Natural killer cell treated with Interleukin-12 subunit alpha and Interleukin-12 subunit beta and Interleukin-15 and Interleukin-18, amount 100 ng/mL, for 72 hours (primary cell): ENCODE data around the gene CLBA1. TPM values are rescaled to one million over a fixed set of nuclear protein-coding genes. Genes with fewer than 3 reads are reported as not detected.
"Not testable (repeated sequence)": the region's sequence is repeated elsewhere in the genome, so short reads cannot be mapped to it uniquely, and the experiment has no call there.

Source experiments
- ATAC-seq, 2 donors: fragments of 150-1000 bp; cut with Tn5 transposase in 1 of 2; sonication (Bioruptor Pico), chemical (Tn5 transposase) in 1 of 2; 2 replicates each; pipeline ENCODE4 v1.10.0; 2021
- DNase-seq: peaks from one replicate; pipeline ENCODE4 v3.0.0; 2022; ENCODE audit warnings: low spot score
- H3K27ac Mint-ChIP-seq, 2 donors: 1 replicate in 1 of 2; 2 replicates in 1 of 2; pipeline ENCODE4 v1.8.0; 2022; ENCODE audit warnings: mixed read lengths in 2 of 2, mild to moderate bottlenecking in 1 of 2, moderate library complexity in 1 of 2
- H3K27me3 Mint-ChIP-seq, 2 donors: 1 replicate in 1 of 2; 2 replicates in 1 of 2; pipeline ENCODE4 v1.8.0; 2022; ENCODE audit warnings: mixed read lengths in 2 of 2
- H3K36me3 Mint-ChIP-seq: one replicate; pipeline ENCODE4 v1.8.0; 2022; ENCODE audit warnings: mixed read lengths
- H3K4me1 Mint-ChIP-seq, 2 donors: 1 replicate in 1 of 2; 2 replicates in 1 of 2; pipeline ENCODE4 v1.8.0; 2022; ENCODE audit warnings: low read depth in 2 of 2, mixed read lengths in 2 of 2, mild to moderate bottlenecking in 1 of 2
- H3K4me3 Mint-ChIP-seq: one replicate; pipeline ENCODE4 v1.8.0; 2022; ENCODE audit warnings: mixed read lengths
- H3K9me3 Mint-ChIP-seq: 2 replicates; pipeline ENCODE4 v1.8.0; 2022; ENCODE audit warnings: mixed read lengths
- total RNA-seq, 2 donors: library from RNA; stranded (reverse); gene quantifications; one replicate each; pipeline ENCODE4 v1.2.3, GENCODE V29; 2022

The CLBA1 gene
- total RNA-seq, 2 donors from 2014 or later: 1.2 to 1.5 TPM

DNA sequence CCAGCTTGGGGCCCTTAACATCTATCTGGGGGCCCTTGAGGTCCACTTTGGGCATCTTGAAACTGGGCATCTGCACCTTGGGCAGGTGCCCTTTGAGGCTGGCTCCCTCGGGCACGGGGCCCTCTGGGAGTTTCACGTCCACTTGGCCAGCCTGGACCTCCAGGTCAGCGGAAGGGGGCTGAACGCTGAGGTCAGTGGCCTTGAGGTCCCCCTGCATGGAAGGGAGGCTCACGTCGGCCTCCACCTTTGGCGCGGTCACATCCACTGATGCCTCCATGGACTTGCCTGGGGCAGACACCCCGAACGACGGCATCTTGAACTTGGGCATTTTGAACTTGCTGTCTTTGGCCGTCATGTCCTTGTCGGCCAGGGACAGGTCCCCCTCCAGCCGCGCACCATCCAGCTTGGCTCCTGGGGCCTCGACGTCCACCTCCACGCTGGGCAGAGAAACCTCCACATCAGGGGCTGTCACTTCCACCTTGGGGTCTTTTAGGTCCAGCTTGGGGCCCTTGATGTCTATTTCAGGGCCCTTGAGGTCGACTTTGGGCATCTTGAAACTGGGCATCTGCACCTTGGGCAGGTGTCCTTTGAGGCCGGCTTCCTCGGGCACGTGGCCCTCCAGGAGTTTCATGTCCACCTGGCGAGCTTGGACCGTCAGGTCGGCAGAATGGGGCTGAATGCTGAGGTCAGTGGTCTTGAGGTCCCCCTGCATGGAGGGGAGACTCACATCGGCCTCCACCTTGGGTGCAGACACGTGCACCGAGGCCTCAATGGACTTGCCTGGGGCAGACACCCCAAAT is 42.2 kb upstream of the CLBA1 start:
- not testable (repeated sequence) for H3K36me3 Mint-ChIP-seq, H3K4me3 Mint-ChIP-seq, DNase-seq, H3K4me1 Mint-ChIP-seq, H3K27ac Mint-ChIP-seq, ATAC-seq, H3K27me3 Mint-ChIP-seq, H3K9me3 Mint-ChIP-seq

GRCh38 chr14:104944016-104944308 is 41.6 kb upstream of the CLBA1 start:
- not testable (repeated sequence) for H3K4me3 Mint-ChIP-seq, H3K4me1 Mint-ChIP-seq, H3K9me3 Mint-ChIP-seq, ATAC-seq, H3K27me3 Mint-ChIP-seq, DNase-seq, H3K27ac Mint-ChIP-seq, H3K36me3 Mint-ChIP-seq

- not testable (repeated sequence) for H3K36me3 Mint-ChIP-seq, H3K4me1 Mint-ChIP-seq, H3K27ac Mint-ChIP-seq, H3K27me3 Mint-ChIP-seq, H3K4me3 Mint-ChIP-seq, ATAC-seq, H3K9me3 Mint-ChIP-seq
- DNase-seq: peak; percentile 13
These were observed 41.0 kb upstream of the CLBA1 start for GRCh38 chr14:104944436-104945205.

DNA sequence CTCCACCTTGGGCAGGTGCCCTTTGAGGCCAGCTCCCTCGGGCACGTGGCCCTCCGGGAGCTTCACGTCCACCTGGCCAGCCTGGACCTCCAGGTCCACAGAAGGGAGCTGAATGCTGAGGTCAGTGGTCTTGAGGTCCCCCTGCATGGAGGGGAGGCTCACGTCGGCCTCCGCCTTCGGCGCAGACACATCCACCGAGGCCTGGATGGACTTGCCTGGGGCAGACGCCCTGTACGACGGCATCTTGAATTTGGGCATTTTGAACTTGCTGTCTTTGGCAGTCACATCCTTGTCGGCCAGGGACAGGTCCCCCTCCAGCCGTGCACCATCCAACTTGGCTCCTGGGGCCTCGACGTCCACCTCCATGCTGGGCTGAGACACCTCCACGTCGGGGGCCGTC is 40.3 kb upstream of the CLBA1 start:
- not testable (repeated sequence) for H3K4me1 Mint-ChIP-seq, H3K27me3 Mint-ChIP-seq, H3K4me3 Mint-ChIP-seq, ATAC-seq, H3K36me3 Mint-ChIP-seq, H3K9me3 Mint-ChIP-seq, H3K27ac Mint-ChIP-seq
- DNase-seq: peak; percentile 31

GRCh38 chr14:104945986-104946965 is 39.3 kb upstream of the CLBA1 start:
- peak; percentile 48 for DNase-seq
- H3K27ac Mint-ChIP-seq, H3K4me1 Mint-ChIP-seq, H3K27me3 Mint-ChIP-seq, H3K4me3 Mint-ChIP-seq, H3K36me3 Mint-ChIP-seq, H3K9me3 Mint-ChIP-seq, ATAC-seq: not testable (repeated sequence)

GRCh38 chr14:104947201-104947600 is 38.4 kb upstream of the CLBA1 start:
- not testable (repeated sequence) for DNase-seq, H3K4me3 Mint-ChIP-seq, H3K9me3 Mint-ChIP-seq, ATAC-seq, H3K27me3 Mint-ChIP-seq, H3K27ac Mint-ChIP-seq, H3K36me3 Mint-ChIP-seq, H3K4me1 Mint-ChIP-seq

GRCh38 chr14:104947881-104948735 is 37.5 kb upstream of the CLBA1 start:
- not testable (repeated sequence) for H3K9me3 Mint-ChIP-seq, ATAC-seq, DNase-seq, H3K27me3 Mint-ChIP-seq, H3K36me3 Mint-ChIP-seq, H3K27ac Mint-ChIP-seq, H3K4me1 Mint-ChIP-seq, H3K4me3 Mint-ChIP-seq

- Mint-ChIP-seq H3K36me3 (no peaks in the 10 kb centered on the region), H3K9me3 (no peaks in the 10 kb centered on the region), H3K4me3 (no peak overlapping the region), H3K4me1 (no peaks in the 10 kb centered on the region), H3K27ac (no peak overlapping the region), H3K27me3 (peaks cover 0 to 5% of the 10 kb centered on the region in 2 donors)
- no peak for DNase-seq
- ATAC-seq: no peak
These were observed 36.9 kb upstream of the CLBA1 start for GRCh38 chr14:104948736-104949031.

DNA sequence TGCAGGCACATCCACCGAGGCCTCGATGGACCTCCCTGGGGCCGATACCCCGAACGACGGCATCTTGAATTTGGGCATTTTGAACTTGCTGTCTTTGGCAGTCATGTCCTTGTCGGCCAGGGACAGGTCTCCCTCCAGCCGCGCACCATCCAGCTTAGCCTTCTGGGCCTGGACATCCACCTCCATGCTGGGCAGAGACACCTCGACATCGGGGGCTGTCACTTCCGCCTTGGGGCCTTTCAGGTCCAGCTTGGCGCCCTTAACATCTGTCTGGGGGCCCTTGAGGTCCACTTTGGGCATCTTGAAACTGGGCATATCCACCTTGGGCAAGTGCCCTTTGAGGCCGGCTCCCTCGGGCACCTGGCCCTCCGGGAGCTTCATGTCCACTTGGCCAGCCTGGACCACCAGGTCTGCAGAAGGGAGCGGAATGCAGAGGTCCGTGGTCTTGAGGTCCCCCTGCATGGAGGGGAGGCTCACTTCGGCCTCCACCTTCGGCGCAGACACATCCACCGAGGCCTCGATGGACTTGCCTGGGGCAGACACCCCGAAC is 36.1 kb upstream of the CLBA1 start:
- not testable (repeated sequence) for H3K27me3 Mint-ChIP-seq, H3K9me3 Mint-ChIP-seq, H3K27ac Mint-ChIP-seq, H3K4me3 Mint-ChIP-seq, ATAC-seq, H3K4me1 Mint-ChIP-seq, DNase-seq, H3K36me3 Mint-ChIP-seq

DNA sequence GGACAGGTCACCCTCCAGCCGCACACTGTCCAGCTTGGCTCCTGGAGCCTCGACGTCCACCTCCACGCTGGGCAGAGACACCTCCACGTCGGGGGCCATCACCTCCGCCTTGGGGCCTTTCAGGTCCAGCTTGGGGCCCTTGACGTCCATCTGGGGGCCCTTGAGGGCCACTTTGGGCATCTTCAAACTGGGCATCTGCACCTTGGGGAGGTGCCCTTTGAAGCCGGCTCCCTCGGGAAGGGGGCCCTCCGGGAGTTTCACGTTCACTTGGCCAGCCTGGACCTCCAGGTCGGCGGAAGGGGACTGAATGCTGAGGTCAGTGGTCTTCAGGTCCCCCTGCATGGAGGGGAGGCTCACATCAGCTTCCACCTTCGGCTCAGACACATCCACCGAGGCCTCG is 35.6 kb upstream of the CLBA1 start:
- no peak for ATAC-seq
- Mint-ChIP-seq H3K27me3 (peaks cover 0 to 10% of the 10 kb centered on the region in 2 donors), H3K4me1 (no peaks in the 10 kb centered on the region), H3K4me3 (no peak overlapping the region), H3K27ac (no peak overlapping the region), H3K36me3 (no peaks in the 10 kb centered on the region), H3K9me3 (no peaks in the 10 kb centered on the region)
- DNase-seq: no peak

GRCh38 chr14:104950701-104951100 is 34.9 kb upstream of the CLBA1 start:
- not testable (repeated sequence) for H3K9me3 Mint-ChIP-seq, H3K36me3 Mint-ChIP-seq, H3K27ac Mint-ChIP-seq, H3K4me1 Mint-ChIP-seq, ATAC-seq, DNase-seq, H3K27me3 Mint-ChIP-seq, H3K4me3 Mint-ChIP-seq

DNA sequence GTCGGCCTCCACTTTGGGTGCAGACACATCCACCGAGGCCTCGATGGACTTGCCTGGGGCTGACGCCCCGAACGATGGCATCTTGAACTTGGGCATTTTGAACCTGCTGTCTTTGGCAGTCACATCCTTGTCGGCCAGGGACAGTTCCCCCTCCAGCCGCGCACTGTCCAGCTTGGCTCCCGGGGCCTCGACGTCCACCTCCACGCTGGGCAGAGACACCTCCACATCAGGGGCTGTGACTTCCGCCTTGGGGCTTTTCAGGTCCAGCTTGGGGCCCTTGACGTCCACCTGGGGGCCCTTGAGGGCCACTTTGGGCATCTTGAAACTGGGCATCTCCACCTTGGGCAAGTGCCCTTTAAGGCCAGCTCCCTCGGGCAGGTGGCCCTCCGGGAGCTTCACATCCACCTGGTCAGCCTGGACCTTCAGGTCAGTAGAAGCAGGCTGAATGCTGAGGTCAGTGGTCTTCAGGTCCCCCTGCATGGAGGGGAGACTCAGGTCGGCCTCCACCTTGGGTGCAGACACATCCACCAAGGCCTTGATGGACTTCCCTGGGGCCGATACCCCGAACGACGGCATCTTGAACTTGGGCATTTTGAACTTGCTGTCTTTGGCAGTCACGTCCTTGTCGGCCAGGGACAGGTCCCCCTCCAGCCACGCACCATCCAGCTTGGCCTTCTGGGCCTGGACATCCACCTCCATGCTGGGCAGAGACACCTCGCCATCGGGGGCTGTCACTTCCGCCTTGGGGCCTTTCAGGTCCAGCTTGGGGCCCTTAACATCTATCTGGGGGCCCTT is 33.5 kb upstream of the CLBA1 start:
- ATAC-seq, H3K36me3 Mint-ChIP-seq, H3K4me1 Mint-ChIP-seq, H3K4me3 Mint-ChIP-seq, DNase-seq, H3K27me3 Mint-ChIP-seq, H3K9me3 Mint-ChIP-seq, H3K27ac Mint-ChIP-seq: not testable (repeated sequence)
